Mesenchymal stem cell (in vitro differentiated cells and primary cell): ENCODE results near the gene CCDC85A.

Source experiments
- DNase-seq: peaks from one replicate; pipeline ENCODE4 v3.0.0-alpha.2; 2013
- H2AFZ ChIP-seq: one replicate; pipeline ENCODE4 v1.6.1; 2013; ENCODE audit warnings: low read depth, mild to moderate bottlenecking, control low read depth, inconsistent platforms, low read length, moderate library complexity
- H2AK5ac ChIP-seq: 2 replicates; pipeline ENCODE4 v1.6.1; 2013; ENCODE audit warnings: low read length, moderate library complexity, mild to moderate bottlenecking, inconsistent platforms; ENCODE audit not compliant: severe bottlenecking
- H2BK120ac ChIP-seq: one replicate; pipeline ENCODE4 v1.6.1; 2013; ENCODE audit warnings: low read depth, mild to moderate bottlenecking, inconsistent platforms, low read length, moderate library complexity
- H2BK12ac ChIP-seq, 2 experiments: one replicate each; pipeline ENCODE4 v1.6.1; 2013; ENCODE audit warnings: inconsistent platforms in 2 of 2, low read length in 2 of 2, mild to moderate bottlenecking in 2 of 2, moderate library complexity in 2 of 2, control low read depth in 1 of 2
- H2BK15ac ChIP-seq: one replicate; pipeline ENCODE4 v1.6.1; 2013; ENCODE audit warnings: mild to moderate bottlenecking, low read depth, inconsistent platforms; ENCODE audit not compliant: poor library complexity, severe bottlenecking
- H2BK5ac ChIP-seq: 2 replicates; pipeline ENCODE4 v1.6.1; 2013; ENCODE audit warnings: low read depth, mild to moderate bottlenecking, low read length, control low read depth, inconsistent platforms; ENCODE audit not compliant: poor library complexity, severe bottlenecking
- H3K14ac ChIP-seq, 2 experiments: one replicate each; pipeline ENCODE4 v1.6.1; 2013; ENCODE audit warnings: inconsistent platforms in 2 of 2, low read length in 2 of 2, control low read depth in 1 of 2, mild to moderate bottlenecking in 1 of 2, moderate library complexity in 1 of 2
- H3K18ac ChIP-seq, 2 experiments: one replicate each; pipeline ENCODE4 v1.6.1; 2013; ENCODE audit warnings: inconsistent platforms in 2 of 2, low read length in 2 of 2, control low read depth in 1 of 2, low read depth in 1 of 2, mild to moderate bottlenecking in 1 of 2
- H3K23ac ChIP-seq, 2 experiments: one replicate each; pipeline ENCODE4 v1.6.1; 2013; ENCODE audit warnings: inconsistent platforms in 2 of 2, low read length in 2 of 2, mild to moderate bottlenecking in 2 of 2, moderate library complexity in 2 of 2, control low read depth in 1 of 2
- H3K27ac ChIP-seq: 2 replicates; pipeline ENCODE4 v1.5.1; 2013; ENCODE audit warnings: mild to moderate bottlenecking, moderate library complexity, low read length, control low read depth, inconsistent platforms; ENCODE audit not compliant: poor library complexity, severe bottlenecking
- H3K27me3 ChIP-seq, 2 experiments: 2 replicates each; pipeline versions ENCODE4 v1.6.1 to v1.7.0; 2013; ENCODE audit warnings: low read length in 2 of 2, mild to moderate bottlenecking in 2 of 2, moderate library complexity in 2 of 2, control low read depth in 1 of 2, inconsistent platforms in 1 of 2; ENCODE audit not compliant: control insufficient read depth in 1 of 2, insufficient read depth in 1 of 2
- H3K36me3 ChIP-seq, 2 experiments: 2 replicates each; pipeline versions ENCODE4 v1.6.1 to v1.7.0; 2013; ENCODE audit warnings: low read length in 2 of 2, control low read depth in 1 of 2, inconsistent platforms in 1 of 2, low read depth in 1 of 2, mild to moderate bottlenecking in 1 of 2; ENCODE audit not compliant: insufficient read depth in 2 of 2, control insufficient read depth in 1 of 2
- H3K4ac ChIP-seq, 2 experiments: one replicate each; pipeline ENCODE4 v1.6.1; 2013; ENCODE audit warnings: inconsistent platforms in 2 of 2, low read length in 2 of 2, mild to moderate bottlenecking in 2 of 2, moderate library complexity in 2 of 2, control low read depth in 1 of 2, low read depth in 1 of 2
- H3K4me1 ChIP-seq: 2 replicates; pipeline ENCODE4 v1.6.1; 2013; ENCODE audit warnings: low read depth, low read length, control low read depth; ENCODE audit not compliant: control insufficient read depth, insufficient read depth
- H3K4me2 ChIP-seq: 2 replicates; pipeline ENCODE4 v1.6.1; 2013; ENCODE audit warnings: low read length, mild to moderate bottlenecking, inconsistent platforms; ENCODE audit not compliant: poor library complexity, severe bottlenecking
- H3K4me3 ChIP-seq, 2 experiments: 2 replicates each; pipeline versions ENCODE4 v1.5.1 to v1.7.0; 2013; ENCODE audit warnings: low read length in 2 of 2, mild to moderate bottlenecking in 2 of 2, control low read depth in 1 of 2, low read depth in 1 of 2; ENCODE audit not compliant: insufficient read depth in 1 of 2
- H3K79me1 ChIP-seq: replicated peaks from 2 replicates; pipeline ENCODE4 v1.6.1; 2013; ENCODE audit warnings: mild to moderate bottlenecking, control low read depth, low read length, inconsistent platforms; ENCODE audit not compliant: poor library complexity, severe bottlenecking
- H3K9ac ChIP-seq: 2 replicates; pipeline ENCODE4 v1.7.0; 2013; ENCODE audit warnings: mild to moderate bottlenecking, low read length, moderate library complexity
- H3K9me3 ChIP-seq: 2 replicates; pipeline ENCODE4 v1.7.0; 2013; ENCODE audit warnings: mild to moderate bottlenecking, low read length; ENCODE audit not compliant: control insufficient read depth
- H4K8ac ChIP-seq: one replicate; pipeline ENCODE4 v1.6.1; 2013; ENCODE audit warnings: inconsistent platforms, mild to moderate bottlenecking, low read length, moderate library complexity
- H4K91ac ChIP-seq: one replicate; pipeline ENCODE4 v1.6.1; 2013; ENCODE audit warnings: mild to moderate bottlenecking, low read length, inconsistent platforms
- WGBS: methylation state at CpG from one replicate; pipeline ENCODE4 v1.1.7; 2013; ENCODE audit warnings: mixed read lengths; 5-methylcytosine and 5-hydroxymethylcytosine counted together

The CCDC85A gene

DNA sequence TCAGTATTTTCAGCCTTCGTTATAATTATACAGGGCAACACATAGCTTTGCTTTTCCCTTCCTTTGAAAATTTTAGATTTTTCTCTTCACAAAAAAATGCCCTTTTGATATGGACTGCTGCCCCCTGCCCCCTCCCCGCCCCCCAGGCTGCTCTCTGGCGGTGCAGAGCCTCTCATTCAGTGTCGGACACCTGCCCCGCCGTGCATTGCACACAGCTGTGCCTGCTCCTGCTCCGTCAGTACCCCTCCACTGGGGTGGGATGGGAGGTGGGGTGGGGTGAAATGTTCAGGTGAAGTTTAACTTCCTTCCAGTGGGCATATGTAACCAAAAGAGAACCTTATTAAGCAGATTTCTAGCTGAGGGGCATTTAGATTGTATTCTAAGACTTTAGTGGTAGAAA is 148.0 kb downstream of the CCDC85A start:
- Histone ChIP-seq H4K8ac (no peak overlapping the region), H3K23ac (no peak overlapping the region), H3K4me2 (no peak overlapping the region), H3K9me3 (no peaks in the 10 kb centered on the region), H2AFZ (no peak overlapping the region), H4K91ac (no peak overlapping the region), H3K9ac (no peak overlapping the region), H2BK12ac (no peak overlapping the region), H3K79me1 (no peaks in the 10 kb centered on the region), H2BK5ac (no peak overlapping the region), H2BK120ac (no peak overlapping the region), H3K36me3 (no peaks in the 10 kb centered on the region), H3K27me3 (no peaks in the 10 kb centered on the region), H2AK5ac (no peak overlapping the region), H3K4ac (no peak overlapping the region), H3K18ac (no peak overlapping the region), H2BK15ac (no peak overlapping the region), H3K14ac (no peak overlapping the region), H3K27ac (no peak overlapping the region), H3K4me1 (no peaks in the 10 kb centered on the region), H3K4me3 (no peak overlapping the region)
- DNase-seq = no peak
- WGBS = 94% methylated on average over 6 of the region's 7 CpGs

DNA sequence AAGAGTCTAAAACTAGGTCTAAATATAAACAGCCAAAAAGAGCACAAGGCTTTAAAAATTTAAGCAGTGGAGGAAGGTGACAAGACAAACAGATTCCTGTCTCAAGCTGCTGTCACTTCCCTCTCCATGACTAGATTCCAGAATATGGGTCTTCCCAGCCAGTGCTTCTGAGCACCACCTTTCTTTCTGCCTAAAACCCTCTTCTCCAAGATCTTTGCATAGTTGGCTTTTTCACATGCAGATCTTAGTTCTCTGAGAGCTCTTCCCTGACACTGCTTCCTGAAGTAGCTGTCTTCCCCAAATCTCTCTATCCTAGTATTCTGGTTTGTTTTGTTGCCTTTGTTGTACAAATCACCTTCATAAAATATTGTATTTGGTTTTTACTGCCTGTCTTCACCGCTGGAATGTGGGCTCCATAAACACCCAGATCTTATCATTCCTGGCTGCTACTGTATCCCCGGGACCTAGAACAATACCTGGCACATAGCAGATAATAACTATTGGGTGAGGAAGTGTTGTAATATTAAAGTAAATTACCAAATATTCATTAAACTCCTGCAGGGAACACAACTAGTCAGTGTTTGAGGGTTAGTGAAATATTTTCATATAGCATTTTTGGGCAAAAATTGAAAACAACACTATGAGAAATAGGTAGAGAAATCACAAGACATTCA is 150.2 kb downstream of the CCDC85A start:
- H3K9me3 ChIP-seq = no peaks in the 10 kb centered on the region
- H4K91ac ChIP-seq = no peak overlapping the region
- no peak overlapping the region for H2BK5ac ChIP-seq
- H2BK15ac ChIP-seq = no peak overlapping the region
- no CpG with 5 or more reads among the region's 2 CpGs for WGBS
- H3K27ac ChIP-seq = no peak overlapping the region
- H3K18ac ChIP-seq = no peak overlapping the region
- DNase-seq = no peak
- no peaks in the 10 kb centered on the region for H3K27me3 ChIP-seq
- no peaks in the 10 kb centered on the region for H3K36me3 ChIP-seq
- no peak overlapping the region for H2AK5ac ChIP-seq
- no peaks in the 10 kb centered on the region for H3K4me1 ChIP-seq
- no peak overlapping the region for H3K4me2 ChIP-seq
- no peak overlapping the region for H2AFZ ChIP-seq
- no peak overlapping the region for H3K9ac ChIP-seq
- H2BK12ac ChIP-seq = no peak overlapping the region
- no peak overlapping the region for H3K14ac ChIP-seq
- H3K23ac ChIP-seq = no peak overlapping the region
- H4K8ac ChIP-seq = no peak overlapping the region
- H2BK120ac ChIP-seq = no peak overlapping the region
- H3K4ac ChIP-seq = no peak overlapping the region
- H3K4me3 ChIP-seq = no peak overlapping the region
- no peaks in the 10 kb centered on the region for H3K79me1 ChIP-seq

DNA sequence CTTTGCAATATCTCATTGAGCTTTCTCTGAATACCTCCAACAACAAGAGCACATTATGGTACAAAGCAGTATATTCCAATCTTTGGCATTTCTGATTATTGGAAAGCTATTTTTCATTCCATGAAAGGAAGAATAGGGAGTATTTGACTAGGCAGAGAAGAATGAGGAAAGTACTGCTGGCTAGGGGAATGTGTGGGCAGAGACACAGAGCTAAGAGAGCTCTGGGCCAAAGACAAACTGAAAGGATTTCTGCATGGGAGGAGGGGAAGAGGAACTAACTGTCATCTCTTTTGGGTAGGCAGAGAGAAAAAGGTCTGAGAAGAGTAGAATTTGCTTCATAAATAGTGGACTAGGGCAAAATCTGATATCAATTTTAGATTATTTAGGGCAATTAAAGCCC is 150.8 kb downstream of the CCDC85A start:
- Histone ChIP-seq H4K8ac (no peak overlapping the region), H2AK5ac (no peak overlapping the region), H3K4me3 (no peak overlapping the region), H3K27me3 (no peaks in the 10 kb centered on the region), H3K9me3 (no peaks in the 10 kb centered on the region), H3K14ac (no peak overlapping the region), H3K4me2 (no peak overlapping the region), H3K36me3 (no peaks in the 10 kb centered on the region), H4K91ac (no peak overlapping the region), H3K4me1 (no peaks in the 10 kb centered on the region), H2BK15ac (no peak overlapping the region), H2AFZ (no peak overlapping the region), H2BK12ac (no peak overlapping the region), H3K4ac (no peak overlapping the region), H3K23ac (no peak overlapping the region), H3K18ac (no peak overlapping the region), H3K27ac (no peak overlapping the region), H3K9ac (no peak overlapping the region), H2BK120ac (no peak overlapping the region), H2BK5ac (no peak overlapping the region), H3K79me1 (no peaks in the 10 kb centered on the region)
- no peak for DNase-seq

DNA sequence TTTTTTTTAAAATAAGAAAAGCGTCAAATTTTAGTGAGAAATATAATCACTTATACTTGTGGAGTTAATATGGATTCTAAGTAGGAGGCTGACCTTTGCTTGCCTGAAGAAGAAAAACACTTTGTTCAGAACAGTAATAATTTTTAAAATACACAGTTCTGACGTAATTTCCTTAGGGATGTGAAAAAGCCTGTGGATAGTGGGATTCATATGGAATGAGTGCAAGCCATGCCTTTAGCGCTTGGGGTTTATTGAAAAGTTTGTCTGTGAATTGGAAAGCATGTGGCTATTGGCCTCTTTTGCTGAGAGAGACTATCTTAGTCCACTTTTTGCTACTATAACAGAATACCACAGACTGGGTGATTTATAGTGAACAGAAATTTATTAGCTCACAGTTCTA is 151.3 kb downstream of the CCDC85A start:
- Histone ChIP-seq H2AFZ (no peak overlapping the region), H3K4me1 (no peaks in the 10 kb centered on the region), H3K27me3 (no peaks in the 10 kb centered on the region), H3K23ac (no peak overlapping the region), H3K79me1 (no peaks in the 10 kb centered on the region), H2BK120ac (no peak overlapping the region), H3K36me3 (no peaks in the 10 kb centered on the region), H3K4me2 (no peak overlapping the region), H2AK5ac (no peak overlapping the region), H3K9ac (no peak overlapping the region), H3K27ac (no peak overlapping the region), H3K18ac (no peak overlapping the region), H3K4me3 (no peak overlapping the region), H4K91ac (no peak overlapping the region), H3K14ac (no peak overlapping the region), H2BK5ac (no peak overlapping the region), H3K9me3 (no peaks in the 10 kb centered on the region), H3K4ac (no peak overlapping the region), H2BK15ac (no peak overlapping the region), H4K8ac (no peak overlapping the region), H2BK12ac (no peak overlapping the region)
- DNase-seq = no peak
- 92% methylated on average over 2 of the region's 3 CpGs for WGBS
